Measurements from ENCODE around the gene PIK3C2B. TPM values are rescaled to one million over a fixed set of nuclear protein-coding genes. Genes with fewer than 3 reads are reported as not detected.
A peak's percentile ranks its signal among the peaks of the same experiment; 100 is the strongest.

PIK3C2B gene
- total and polyA plus RNA-seq, 8 donors = 26.5 to 46.9 (median 38.3) TPM

- DNase-seq = peak in 1 of 4 donors; percentile 60
- no peaks in the 10 kb centered on the region for H3K27me3 ChIP-seq
- TF ChIP-seq, protein P1, sequence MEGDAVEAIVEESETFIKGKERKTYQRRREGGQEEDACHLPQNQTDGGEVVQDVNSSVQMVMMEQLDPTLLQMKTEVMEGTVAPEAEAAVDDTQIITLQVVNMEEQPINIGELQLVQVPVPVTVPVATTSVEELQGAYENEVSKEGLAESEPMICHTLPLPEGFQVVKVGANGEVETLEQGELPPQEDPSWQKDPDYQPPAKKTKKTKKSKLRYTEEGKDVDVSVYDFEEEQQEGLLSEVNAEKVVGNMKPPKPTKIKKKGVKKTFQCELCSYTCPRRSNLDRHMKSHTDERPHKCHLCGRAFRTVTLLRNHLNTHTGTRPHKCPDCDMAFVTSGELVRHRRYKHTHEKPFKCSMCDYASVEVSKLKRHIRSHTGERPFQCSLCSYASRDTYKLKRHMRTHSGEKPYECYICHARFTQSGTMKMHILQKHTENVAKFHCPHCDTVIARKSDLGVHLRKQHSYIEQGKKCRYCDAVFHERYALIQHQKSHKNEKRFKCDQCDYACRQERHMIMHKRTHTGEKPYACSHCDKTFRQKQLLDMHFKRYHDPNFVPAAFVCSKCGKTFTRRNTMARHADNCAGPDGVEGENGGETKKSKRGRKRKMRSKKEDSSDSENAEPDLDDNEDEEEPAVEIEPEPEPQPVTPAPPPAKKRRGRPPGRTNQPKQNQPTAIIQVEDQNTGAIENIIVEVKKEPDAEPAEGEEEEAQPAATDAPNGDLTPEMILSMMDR (IDR thresholded peaks at IDR 0.05) = no peak
- ATAC-seq = peak; percentile 78
- peak overlapping the region; percentile 4 to 65 for H3K27ac ChIP-seq
- peaks cover 0 to 39% of the 10 kb centered on the region in 2 donors for H3K36me3 ChIP-seq
- no peaks in the 10 kb centered on the region for H3K9me3 ChIP-seq
- H3K4me1 ChIP-seq = peaks cover 8 to 36% of the 10 kb centered on the region in 2 donors
- intact Hi-C loops (cut with DNase I) = no loop called here
- no peak overlapping the region for H3K4me3 ChIP-seq
Observed at GRCh38 chr1:204450461-204451257, 43.9 kb downstream of the PIK3C2B start.

DNA sequence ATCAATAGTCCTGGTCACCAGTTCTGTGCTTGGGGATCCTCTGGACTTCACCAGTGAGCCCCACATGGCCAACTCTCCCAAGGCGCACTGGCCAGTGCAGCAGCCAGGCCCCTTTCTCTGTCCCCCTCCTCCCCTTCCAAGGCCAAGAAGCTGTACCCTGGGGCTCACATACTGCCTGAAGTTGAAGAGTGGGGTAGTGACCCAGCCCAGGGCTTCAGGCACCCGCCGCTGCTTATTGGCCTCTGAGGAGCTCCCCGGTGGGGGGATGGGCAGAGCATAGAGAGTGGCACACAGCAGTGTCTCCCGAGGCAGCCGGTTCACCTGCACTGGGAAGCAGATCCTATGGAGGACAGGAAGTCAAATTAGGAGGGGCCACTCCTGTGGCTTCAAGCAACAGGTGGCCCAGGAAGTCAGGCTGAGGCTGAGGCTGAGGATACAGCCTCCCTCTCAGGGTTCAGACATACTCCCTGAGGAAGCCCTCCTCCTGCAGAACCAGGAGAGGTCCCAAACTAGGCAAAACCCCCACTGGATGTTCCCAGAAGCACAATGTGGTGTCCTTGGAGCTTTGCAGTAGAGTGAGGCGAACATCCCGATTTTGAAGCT, 44.8 kb downstream of the PIK3C2B start:
- no peak for DNase-seq
- no peaks in the 10 kb centered on the region for H3K9me3 ChIP-seq
- TF ChIP-seq, protein P1 (IDR thresholded peaks at IDR 0.05) = no peak
- no peak overlapping the region for H3K4me3 ChIP-seq
- peak overlapping the region in 1 of 2 donors; percentile 13 for H3K27ac ChIP-seq
- H3K36me3 ChIP-seq = peaks cover 0 to 39% of the 10 kb centered on the region in 2 donors
- peaks cover 8 to 36% of the 10 kb centered on the region in 2 donors for H3K4me1 ChIP-seq
- H3K27me3 ChIP-seq = no peaks in the 10 kb centered on the region
- no peak for ATAC-seq
- intact Hi-C loops (cut with DNase I) = loop anchor here (5.0 to 10.0 kb wide), 2 partner anchors 53 to 55 kb away; no protein-coding TSS in a partner anchor

DNA sequence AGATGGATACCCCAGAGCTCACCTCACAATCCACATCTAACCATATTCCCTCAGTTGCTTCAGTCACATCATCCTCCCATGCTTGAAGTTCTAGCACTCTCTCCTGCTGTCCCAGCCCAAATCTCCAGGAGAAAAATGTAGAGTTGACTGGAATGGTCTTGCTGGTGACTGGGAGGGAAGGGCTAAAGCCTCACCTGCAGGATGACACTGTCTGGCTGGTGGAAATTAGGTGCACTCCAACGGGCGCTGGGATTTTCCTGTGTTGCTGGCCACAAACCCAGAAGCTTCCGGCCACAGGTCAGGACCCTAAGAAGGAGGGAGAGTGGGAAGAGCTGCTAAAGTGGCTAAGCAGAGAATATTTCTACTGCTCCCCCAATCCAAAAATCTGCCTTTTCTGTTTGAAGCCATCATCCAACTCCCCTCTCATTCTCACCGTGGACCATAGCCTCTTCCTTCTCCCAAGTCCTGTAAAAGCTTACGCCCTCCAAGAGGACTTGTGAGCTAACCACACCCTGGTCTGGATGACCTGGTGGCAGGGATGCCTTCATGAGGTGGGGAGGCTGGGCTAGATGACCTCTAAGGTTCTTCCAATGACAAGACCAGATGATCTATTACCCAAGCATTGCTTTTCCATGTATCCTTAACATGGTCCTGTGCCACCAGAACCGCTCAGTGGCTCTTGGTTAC, 45.5 kb downstream of the PIK3C2B start:
- ATAC-seq = no peak
- intact Hi-C loops (cut with DNase I) = loop anchor here (5.0 to 10.0 kb wide), 2 partner anchors 53 to 56 kb away; no protein-coding TSS in a partner anchor
- H3K4me3 ChIP-seq = no peak overlapping the region
- TF ChIP-seq, protein P1 (IDR thresholded peaks at IDR 0.05) = no peak
- no peaks in the 10 kb centered on the region for H3K27me3 ChIP-seq
- no peak for DNase-seq
- H3K27ac ChIP-seq = peak overlapping the region in 1 of 2 donors; percentile 13
- peaks cover 0 to 39% of the 10 kb centered on the region in 2 donors for H3K36me3 ChIP-seq
- H3K4me1 ChIP-seq = peaks cover 8 to 37% of the 10 kb centered on the region in 2 donors
- no peaks in the 10 kb centered on the region for H3K9me3 ChIP-seq

GRCh38 chr1:204448344-204448964, 46.2 kb downstream of the PIK3C2B start:
- DNase-seq (no peak), ATAC-seq (peak; percentile 12)
- intact Hi-C loops (cut with DNase I) = loop anchor here (5.0 to 10.0 kb wide), 2 partner anchors 54 to 56 kb away; no protein-coding TSS in a partner anchor
- H3K4me3 ChIP-seq = no peak overlapping the region
- peaks cover 0 to 42% of the 10 kb centered on the region in 2 donors for H3K36me3 ChIP-seq
- peaks cover 8 to 42% of the 10 kb centered on the region in 2 donors for H3K4me1 ChIP-seq
- peak overlapping the region in 1 of 2 donors; percentile 13 for H3K27ac ChIP-seq
- H3K9me3 ChIP-seq = no peaks in the 10 kb centered on the region
- no peaks in the 10 kb centered on the region for H3K27me3 ChIP-seq
- TF ChIP-seq, protein P1 (IDR thresholded peaks at IDR 0.05) = no peak

Data from left lung (tissue), 10 donors.